GM19324 (cell line): Measurements from ENCODE around the gene DMRT1.

Experiments
- ATAC-seq: cut with Tn5 transposase; IDR thresholded peaks from one replicate; pipeline ENCODE4 v1.9.1; 2021; ENCODE audit warnings: mild to moderate bottlenecking, moderate library complexity; ENCODE audit not compliant: unreplicated experiment, low FRiP score

Gene DMRT1

GRCh38 chr9:969310-970150, 128.0 kb downstream of the DMRT1 start:
- ATAC-seq: no peak

GRCh38 chr9:970151-970996, 128.9 kb downstream of the DMRT1 start:
- no peak for ATAC-seq

- ATAC-seq: no peak
Observed at GRCh38 chr9:971901-972500, 130.5 kb downstream of the DMRT1 start.

- no peak for ATAC-seq
Observed at GRCh38 chr9:972501-973294, 131.2 kb downstream of the DMRT1 start.

- ATAC-seq: no peak
Observed at GRCh38 chr9:973295-973834, 131.9 kb downstream of the DMRT1 start.

- no peak for ATAC-seq
Observed at GRCh38 chr9:974031-974995, 132.8 kb downstream of the DMRT1 start.

- ATAC-seq: no peak
Observed at GRCh38 chr9:974996-975739, 133.7 kb downstream of the DMRT1 start.

GRCh38 chr9:975740-976257, 134.3 kb downstream of the DMRT1 start:
- no peak for ATAC-seq

- ATAC-seq: no peak
Observed at GRCh38 chr9:976258-976942, 134.9 kb downstream of the DMRT1 start, which contains the start of gene DMRT3. Gene DMRT3 (plus strand): TSS chr9:976655. CDS start chr9:977002, 347 bp downstream.

GRCh38 chr9:976943-977837, 135.7 kb downstream of the DMRT1 start:
- ATAC-seq: no peak

- ATAC-seq: no peak
Observed at GRCh38 chr9:977838-978830, 136.6 kb downstream of the DMRT1 start.

- ATAC-seq: no peak
Observed at GRCh38 chr9:979983-980382, 138.5 kb downstream of the DMRT1 start.

- ATAC-seq: no peak
Observed at GRCh38 chr9:980640-981039, 139.1 kb downstream of the DMRT1 start.

- ATAC-seq: no peak
Observed at GRCh38 chr9:981491-981898, 140.0 kb downstream of the DMRT1 start.
